Measurements from ENCODE around the gene CNTNAP5. TPM values are rescaled to one million over a fixed set of nuclear protein-coding genes. Genes with fewer than 3 reads are reported as not detected.

The CNTNAP5 gene
- total RNA-seq, 1 experiment from 2014 or later, result not detected

DNA sequence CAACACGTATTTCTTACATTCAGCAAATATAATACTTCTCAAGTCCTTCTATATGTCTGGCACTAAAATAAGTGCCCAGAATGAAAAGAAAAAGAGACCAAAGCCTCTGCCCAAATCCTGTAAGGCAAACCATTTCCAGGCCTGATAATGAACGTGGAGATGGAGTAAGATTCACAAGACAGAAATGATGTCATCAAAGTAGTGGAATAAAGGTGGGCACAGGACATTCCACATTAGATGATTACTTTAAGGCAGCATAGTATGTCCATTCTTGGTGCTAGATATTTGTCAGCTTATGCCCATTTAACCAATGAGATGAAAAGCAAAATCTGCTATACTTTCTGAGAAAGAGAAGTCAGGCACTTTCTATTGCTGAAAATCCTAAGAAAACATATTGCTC is 38.5 kb downstream of the CNTNAP5 start:
- DNase-seq (ENCODE audit: low read depth, low spot score) (no peak), ATAC-seq (no peak)
- TF ChIP-seq POLR2AphosphoS5 (IDR thresholded peaks at IDR 0.05; ENCODE audit: low read depth, low read length) (no peak), SIN3A (IDR thresholded peaks at IDR 0.05; ENCODE audit: borderline replicate concordance, insufficient read depth, low read depth, low read length) (no peak), TCF7L2 (IDR thresholded peaks at IDR 0.05; ENCODE audit: low read depth, low read length) (no peak)
- TF ChIP-seq, protein P1, sequence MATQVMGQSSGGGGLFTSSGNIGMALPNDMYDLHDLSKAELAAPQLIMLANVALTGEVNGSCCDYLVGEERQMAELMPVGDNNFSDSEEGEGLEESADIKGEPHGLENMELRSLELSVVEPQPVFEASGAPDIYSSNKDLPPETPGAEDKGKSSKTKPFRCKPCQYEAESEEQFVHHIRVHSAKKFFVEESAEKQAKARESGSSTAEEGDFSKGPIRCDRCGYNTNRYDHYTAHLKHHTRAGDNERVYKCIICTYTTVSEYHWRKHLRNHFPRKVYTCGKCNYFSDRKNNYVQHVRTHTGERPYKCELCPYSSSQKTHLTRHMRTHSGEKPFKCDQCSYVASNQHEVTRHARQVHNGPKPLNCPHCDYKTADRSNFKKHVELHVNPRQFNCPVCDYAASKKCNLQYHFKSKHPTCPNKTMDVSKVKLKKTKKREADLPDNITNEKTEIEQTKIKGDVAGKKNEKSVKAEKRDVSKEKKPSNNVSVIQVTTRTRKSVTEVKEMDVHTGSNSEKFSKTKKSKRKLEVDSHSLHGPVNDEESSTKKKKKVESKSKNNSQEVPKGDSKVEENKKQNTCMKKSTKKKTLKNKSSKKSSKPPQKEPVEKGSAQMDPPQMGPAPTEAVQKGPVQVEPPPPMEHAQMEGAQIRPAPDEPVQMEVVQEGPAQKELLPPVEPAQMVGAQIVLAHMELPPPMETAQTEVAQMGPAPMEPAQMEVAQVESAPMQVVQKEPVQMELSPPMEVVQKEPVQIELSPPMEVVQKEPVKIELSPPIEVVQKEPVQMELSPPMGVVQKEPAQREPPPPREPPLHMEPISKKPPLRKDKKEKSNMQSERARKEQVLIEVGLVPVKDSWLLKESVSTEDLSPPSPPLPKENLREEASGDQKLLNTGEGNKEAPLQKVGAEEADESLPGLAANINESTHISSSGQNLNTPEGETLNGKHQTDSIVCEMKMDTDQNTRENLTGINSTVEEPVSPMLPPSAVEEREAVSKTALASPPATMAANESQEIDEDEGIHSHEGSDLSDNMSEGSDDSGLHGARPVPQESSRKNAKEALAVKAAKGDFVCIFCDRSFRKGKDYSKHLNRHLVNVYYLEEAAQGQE (IDR thresholded peaks at IDR 0.05; ENCODE audit: insufficient read depth in 1 of 2, low read depth in 2 of 2, low read length in 1 of 2), result no peak
- TF ChIP-seq, protein P2, sequence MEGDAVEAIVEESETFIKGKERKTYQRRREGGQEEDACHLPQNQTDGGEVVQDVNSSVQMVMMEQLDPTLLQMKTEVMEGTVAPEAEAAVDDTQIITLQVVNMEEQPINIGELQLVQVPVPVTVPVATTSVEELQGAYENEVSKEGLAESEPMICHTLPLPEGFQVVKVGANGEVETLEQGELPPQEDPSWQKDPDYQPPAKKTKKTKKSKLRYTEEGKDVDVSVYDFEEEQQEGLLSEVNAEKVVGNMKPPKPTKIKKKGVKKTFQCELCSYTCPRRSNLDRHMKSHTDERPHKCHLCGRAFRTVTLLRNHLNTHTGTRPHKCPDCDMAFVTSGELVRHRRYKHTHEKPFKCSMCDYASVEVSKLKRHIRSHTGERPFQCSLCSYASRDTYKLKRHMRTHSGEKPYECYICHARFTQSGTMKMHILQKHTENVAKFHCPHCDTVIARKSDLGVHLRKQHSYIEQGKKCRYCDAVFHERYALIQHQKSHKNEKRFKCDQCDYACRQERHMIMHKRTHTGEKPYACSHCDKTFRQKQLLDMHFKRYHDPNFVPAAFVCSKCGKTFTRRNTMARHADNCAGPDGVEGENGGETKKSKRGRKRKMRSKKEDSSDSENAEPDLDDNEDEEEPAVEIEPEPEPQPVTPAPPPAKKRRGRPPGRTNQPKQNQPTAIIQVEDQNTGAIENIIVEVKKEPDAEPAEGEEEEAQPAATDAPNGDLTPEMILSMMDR (IDR thresholded peaks at IDR 0.05), result no peak
- BruUV-seq (replicated peaks), result no TSS peak
- H3K4me3 ChIP-seq (ENCODE audit: low read depth in 2 of 2, low read length in 2 of 2), result no peak overlapping the region
- CTCF ChIA-PET, result no interaction called here
- H3K27ac ChIP-seq (ENCODE audit: low read length), result no peak overlapping the region
- in situ Hi-C loops (cut with HindIII; ENCODE audit: low pct_unique_long_range_greater_than_20kb, low sequenced_read_pairs), result no loop called here
- no peaks in the 10 kb centered on the region for H3K4me1 ChIP-seq (ENCODE audit: control insufficient read depth, insufficient read depth, low read length)
- no peaks in the 10 kb centered on the region for H3K9me3 ChIP-seq (ENCODE audit: control insufficient read depth, insufficient read depth, low read depth, low read length)
- H3K27me3 ChIP-seq (ENCODE audit: control insufficient read depth, insufficient read depth, low read length), result no peaks in the 10 kb centered on the region
- intact Hi-C loops (cut with micrococcal nuclease; ENCODE audit: unreplicated experiment), result no loop called here
- H3K36me3 ChIP-seq (ENCODE audit: control insufficient read depth, insufficient read depth, low read length), result no peaks in the 10 kb centered on the region
- POLR2A ChIA-PET, result no interaction called here

DNA sequence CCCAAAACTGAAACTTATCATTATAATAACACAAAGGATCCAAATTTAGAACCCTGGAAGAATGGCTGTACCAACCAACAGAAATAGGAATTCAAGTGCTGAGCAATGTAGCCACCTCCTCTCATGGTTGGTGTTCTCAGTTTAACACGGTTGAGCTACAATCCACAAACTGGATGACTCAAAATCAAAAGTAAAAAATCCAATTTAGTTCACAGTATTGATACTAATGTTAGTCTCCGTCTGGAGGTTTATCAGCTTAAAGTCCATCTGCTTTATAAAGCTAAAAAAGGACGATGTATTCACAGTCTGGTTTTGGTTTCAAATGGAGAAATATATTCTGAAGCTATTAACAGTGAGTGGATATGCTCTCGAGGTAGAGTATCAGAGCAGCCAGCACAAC is 40.5 kb downstream of the CNTNAP5 start:
- DNase-seq (ENCODE audit: low read depth, low spot score) (no peak), ATAC-seq (no peak)
- Histone ChIP-seq H3K4me3 (ENCODE audit: low read depth in 2 of 2, low read length in 2 of 2) (no peak overlapping the region), H3K4me1 (ENCODE audit: control insufficient read depth, insufficient read depth, low read length) (no peaks in the 10 kb centered on the region), H3K27ac (ENCODE audit: low read length) (no peak overlapping the region), H3K27me3 (ENCODE audit: control insufficient read depth, insufficient read depth, low read length) (no peaks in the 10 kb centered on the region), H3K36me3 (ENCODE audit: control insufficient read depth, insufficient read depth, low read length) (no peaks in the 10 kb centered on the region), H3K9me3 (ENCODE audit: control insufficient read depth, insufficient read depth, low read depth, low read length) (no peaks in the 10 kb centered on the region)
- ChIA-PET POLR2A (no interaction called here), CTCF (no interaction called here)
- no TSS peak for BruUV-seq (replicated peaks)
- intact Hi-C loops (cut with micrococcal nuclease; ENCODE audit: unreplicated experiment) (no loop called here), in situ Hi-C loops (cut with HindIII; ENCODE audit: low pct_unique_long_range_greater_than_20kb, low sequenced_read_pairs) (no loop called here)
- TF ChIP-seq, protein P2 (IDR thresholded peaks at IDR 0.05), result no peak
- TF ChIP-seq POLR2AphosphoS5 (IDR thresholded peaks at IDR 0.05; ENCODE audit: low read depth, low read length) (no peak), SIN3A (IDR thresholded peaks at IDR 0.05; ENCODE audit: borderline replicate concordance, insufficient read depth, low read depth, low read length) (no peak), TCF7L2 (IDR thresholded peaks at IDR 0.05; ENCODE audit: low read depth, low read length) (no peak)
- TF ChIP-seq, protein P1 (IDR thresholded peaks at IDR 0.05; ENCODE audit: insufficient read depth in 1 of 2, low read depth in 2 of 2, low read length in 1 of 2), result no peak
